HepG2 (cell line): ENCODE measurements around the gene APOC4. TPM values are rescaled to one million over a fixed set of nuclear protein-coding genes. Genes with fewer than 3 reads are reported as not detected.
A peak's percentile ranks its signal among the peaks of the same experiment; 100 is the strongest.

Source experiments
- ATF1 ChIP-seq: IDR thresholded peaks from 2 replicates; pipeline ENCODE4 v1.6.1; 2016; ENCODE audit warnings: mild to moderate bottlenecking, control low read depth
- GFI1 ChIP-seq: sonication (generic); formaldehyde crosslinking; IDR thresholded peaks from 2 replicates; pipeline ENCODE4 v1.5.0; 2020; ENCODE audit warnings: missing genetic modification reagents, mild to moderate bottlenecking, borderline replicate concordance
- HMG20B ChIP-seq: conservative IDR thresholded peaks from 2 replicates; pipeline ENCODE4 v1.6.1; 2016; ENCODE audit warnings: missing genetic modification reagents, missing compliant biosample characterization
- KLF9 ChIP-seq: IDR thresholded peaks from 2 replicates; pipeline ENCODE4 v1.6.1; 2016; ENCODE audit warnings: low read depth
- MIER2 ChIP-seq: IDR thresholded peaks from 2 replicates; pipeline ENCODE4 v1.6.1; 2016; ENCODE audit warnings: missing biosample characterization, missing genetic modification reagents
- MTA3 ChIP-seq: sonication (generic); formaldehyde crosslinking; IDR thresholded peaks from 2 replicates; pipeline ENCODE4 v1.4.0; 2020; ENCODE audit warnings: missing genetic modification reagents
- POLR2G ChIP-seq: fragments of 200-400 bp; formaldehyde crosslinking; IDR thresholded peaks from 2 replicates; pipeline ENCODE4 v1.6.1; 2018; ENCODE audit warnings: mild to moderate bottlenecking, low read depth, low read length, moderate library complexity
- RAD21 ChIP-seq: fragments of 450-650 bp; formaldehyde crosslinking; IDR thresholded peaks from 2 replicates; pipeline ENCODE4 v1.5.0; 2020; ENCODE audit warnings: mild to moderate bottlenecking
- SNAPC2 ChIP-seq: sonication (generic); formaldehyde crosslinking; IDR thresholded peaks from 2 replicates; pipeline ENCODE4 v1.8.1; 2022; ENCODE audit warnings: mild to moderate bottlenecking, missing genetic modification reagents
- SNAPC4 ChIP-seq: sonication (generic); formaldehyde crosslinking; IDR thresholded peaks from 2 replicates; pipeline ENCODE4 v1.4.0; 2020; ENCODE audit warnings: mild to moderate bottlenecking, missing genetic modification reagents
- SP140L ChIP-seq: sonication (generic); formaldehyde crosslinking; IDR thresholded peaks from 2 replicates; pipeline ENCODE4 v1.4.0; 2020; ENCODE audit warnings: missing genetic modification reagents, borderline replicate concordance
- TBX3 ChIP-seq: fragments of 450-650 bp; IDR thresholded peaks from 2 replicates; pipeline ENCODE4 v1.6.1; 2017; ENCODE audit warnings: antibody characterized with exemption, mild to moderate bottlenecking, inconsistent platforms, borderline replicate concordance
- TRAFD1 ChIP-seq: sonication (generic); formaldehyde crosslinking; IDR thresholded peaks from 2 replicates; pipeline ENCODE4 v1.5.1; 2020; ENCODE audit warnings: missing genetic modification reagents, mild to moderate bottlenecking, borderline replicate concordance
- ZBTB8A ChIP-seq: sonication (generic); formaldehyde crosslinking; IDR thresholded peaks from 2 replicates; pipeline ENCODE4 v1.4.0; 2020; ENCODE audit warnings: mild to moderate bottlenecking, low read depth, missing genetic modification reagents, borderline replicate concordance
- ZNF207 ChIP-seq: fragments of 450-650 bp; IDR thresholded peaks from 2 replicates; pipeline ENCODE4 v1.6.1; 2016; ENCODE audit warnings: antibody characterized with exemption, borderline replicate concordance
- ZNF317 ChIP-seq: sonication (generic); formaldehyde crosslinking; IDR thresholded peaks from 2 replicates; pipeline ENCODE4 v1.5.0; 2020; ENCODE audit warnings: mild to moderate bottlenecking, missing genetic modification reagents
- ZNF567 ChIP-seq: sonication (generic); formaldehyde crosslinking; IDR thresholded peaks from 2 replicates; pipeline ENCODE4 v1.8.1; 2023; ENCODE audit warnings: mild to moderate bottlenecking, missing genetic modification reagents, borderline replicate concordance
- ZNF672 ChIP-seq: sonication (generic); formaldehyde crosslinking; IDR thresholded peaks from 2 replicates; pipeline ENCODE4 v1.8.1; 2022; ENCODE audit warnings: missing genetic modification reagents
- polyA plus RNA-seq, 8 experiments: library from polyadenylated mRNA; depleted of rRNA in 3 of 8; stranded (reverse) in 7 of 8; unstranded in 1 of 8; fragments of >200 nt; fragmentation: Illumina TruSeq in 4 of 8; extraction: Trizol in 4 of 8; gene quantifications; 2 replicates each; pipeline versions ENCODE4 v1.2.1 to v1.2.3, GENCODE V29; 2011 to 2016; ENCODE audit warnings: low read depth in 4 of 8, missing spikeins in 1 of 8, mixed read lengths in 1 of 8; ENCODE audit not compliant: insufficient read depth in 1 of 8
- total RNA-seq, 5 experiments: library from RNA; depleted of rRNA; stranded (reverse); fragments of >200 nt; fragmentation: Illumina TruSeq; extraction: Trizol; gene quantifications; 2 replicates each; pipeline ENCODE4 v1.2.3, GENCODE V29; 2016; ENCODE audit warnings: low read depth in 1 of 5
- TF ChIP-seq, protein P1 (sequence below): sonication (generic); formaldehyde crosslinking; IDR thresholded peaks from 2 replicates; pipeline ENCODE4 v1.5.0; 2020; ENCODE audit warnings: mild to moderate bottlenecking, missing genetic modification reagents, moderate library complexity
- TF ChIP-seq, protein P2 (sequence below): sonication (generic); formaldehyde crosslinking; IDR thresholded peaks from 2 replicates; pipeline ENCODE4 v1.4.0; 2020; ENCODE audit warnings: missing genetic modification reagents, borderline replicate concordance

APOC4 gene
- total and polyA plus RNA-seq, 2 of the 13 experiments (the other 11 are each of a cell fraction or from before 2014, with no cell fraction given) = 0.46 TPM; not detected in 1

- TF ChIP-seq, protein P1, sequence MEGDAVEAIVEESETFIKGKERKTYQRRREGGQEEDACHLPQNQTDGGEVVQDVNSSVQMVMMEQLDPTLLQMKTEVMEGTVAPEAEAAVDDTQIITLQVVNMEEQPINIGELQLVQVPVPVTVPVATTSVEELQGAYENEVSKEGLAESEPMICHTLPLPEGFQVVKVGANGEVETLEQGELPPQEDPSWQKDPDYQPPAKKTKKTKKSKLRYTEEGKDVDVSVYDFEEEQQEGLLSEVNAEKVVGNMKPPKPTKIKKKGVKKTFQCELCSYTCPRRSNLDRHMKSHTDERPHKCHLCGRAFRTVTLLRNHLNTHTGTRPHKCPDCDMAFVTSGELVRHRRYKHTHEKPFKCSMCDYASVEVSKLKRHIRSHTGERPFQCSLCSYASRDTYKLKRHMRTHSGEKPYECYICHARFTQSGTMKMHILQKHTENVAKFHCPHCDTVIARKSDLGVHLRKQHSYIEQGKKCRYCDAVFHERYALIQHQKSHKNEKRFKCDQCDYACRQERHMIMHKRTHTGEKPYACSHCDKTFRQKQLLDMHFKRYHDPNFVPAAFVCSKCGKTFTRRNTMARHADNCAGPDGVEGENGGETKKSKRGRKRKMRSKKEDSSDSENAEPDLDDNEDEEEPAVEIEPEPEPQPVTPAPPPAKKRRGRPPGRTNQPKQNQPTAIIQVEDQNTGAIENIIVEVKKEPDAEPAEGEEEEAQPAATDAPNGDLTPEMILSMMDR (CRISPR knock-in tag) = peak; percentile 28
- TF ChIP-seq ZBTB8A (CRISPR knock-in tag) (no peak), ZNF207 (no peak), MTA3 (CRISPR knock-in tag) (no peak), TBX3 (peak; percentile 81; the same call in 1 of the 2 replicates), GFI1 (CRISPR knock-in tag) (peak; percentile 70; the same call in 1 of the 2 replicates), ZNF317 (CRISPR knock-in tag) (peak; percentile 71; the same call in 1 of the 2 replicates), ZNF567 (CRISPR knock-in tag) (peak; percentile 61; the same call in 1 of the 2 replicates), ATF1 (CRISPR knock-in tag) (peak; percentile 74), HMG20B (peak; percentile 87), POLR2G (peak; percentile 69), MIER2 (CRISPR knock-in tag) (peak; percentile 76), SP140L (no peak), RAD21 (CRISPR knock-in tag) (peak; percentile 76), SNAPC2 (no peak), ZNF672 (CRISPR knock-in tag) (no peak), SNAPC4 (CRISPR knock-in tag) (no peak), KLF9 (CRISPR knock-in tag) (peak; percentile 79; the same call in 1 of the 2 replicates), TRAFD1 (no peak)
- TF ChIP-seq, protein P2, sequence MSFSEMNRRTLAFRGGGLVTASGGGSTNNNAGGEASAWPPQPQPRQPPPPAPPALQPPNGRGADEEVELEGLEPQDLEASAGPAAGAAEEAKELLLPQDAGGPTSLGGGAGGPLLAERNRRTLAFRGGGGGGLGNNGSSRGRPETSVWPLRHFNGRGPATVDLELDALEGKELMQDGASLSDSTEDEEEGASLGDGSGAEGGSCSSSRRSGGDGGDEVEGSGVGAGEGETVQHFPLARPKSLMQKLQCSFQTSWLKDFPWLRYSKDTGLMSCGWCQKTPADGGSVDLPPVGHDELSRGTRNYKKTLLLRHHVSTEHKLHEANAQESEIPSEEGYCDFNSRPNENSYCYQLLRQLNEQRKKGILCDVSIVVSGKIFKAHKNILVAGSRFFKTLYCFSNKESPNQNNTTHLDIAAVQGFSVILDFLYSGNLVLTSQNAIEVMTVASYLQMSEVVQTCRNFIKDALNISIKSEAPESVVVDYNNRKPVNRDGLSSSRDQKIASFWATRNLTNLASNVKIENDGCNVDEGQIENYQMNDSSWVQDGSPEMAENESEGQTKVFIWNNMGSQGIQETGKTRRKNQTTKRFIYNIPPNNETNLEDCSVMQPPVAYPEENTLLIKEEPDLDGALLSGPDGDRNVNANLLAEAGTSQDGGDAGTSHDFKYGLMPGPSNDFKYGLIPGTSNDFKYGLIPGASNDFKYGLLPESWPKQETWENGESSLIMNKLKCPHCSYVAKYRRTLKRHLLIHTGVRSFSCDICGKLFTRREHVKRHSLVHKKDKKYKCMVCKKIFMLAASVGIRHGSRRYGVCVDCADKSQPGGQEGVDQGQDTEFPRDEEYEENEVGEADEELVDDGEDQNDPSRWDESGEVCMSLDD (CRISPR knock-in tag) = peak; percentile 82; the same call in 1 of the 2 replicates
These were observed 17.8 kb upstream of the APOC4 start (continued) for GRCh38 chr19:44924243-44924725.
